SK-N-SH treated with all-trans-retinoic acid at 6 μM for 48 hours (cell line): ENCODE data around the gene ARHGEF12.

Experiments used
- CREB5 ChIP-seq: fragments of 250-450 bp; sonication (Bioruptor Pico); IDR thresholded peaks from 2 replicates; pipeline ENCODE4 v1.5.1; 2020; ENCODE audit warnings: low read depth, mild to moderate bottlenecking, moderate library complexity
- ISL1 ChIP-seq: fragments of 250-450 bp; sonication (Bioruptor Pico); IDR thresholded peaks from 2 replicates; pipeline ENCODE4 v2.1.2; 2022; ENCODE audit warnings: mild to moderate bottlenecking, moderate library complexity
- PATZ1 ChIP-seq: fragments of 250-450 bp; sonication (Bioruptor Pico); IDR thresholded peaks from 2 replicates; pipeline ENCODE4 v1.8.0; 2020; ENCODE audit warnings: mild to moderate bottlenecking, moderate library complexity, borderline replicate concordance
- ZC3H10 ChIP-seq: fragments of 250-450 bp; sonication (Bioruptor Pico); IDR thresholded peaks from 2 replicates; pipeline ENCODE4 v1.5.1; 2021; ENCODE audit warnings: mild to moderate bottlenecking, moderate library complexity

DNA sequence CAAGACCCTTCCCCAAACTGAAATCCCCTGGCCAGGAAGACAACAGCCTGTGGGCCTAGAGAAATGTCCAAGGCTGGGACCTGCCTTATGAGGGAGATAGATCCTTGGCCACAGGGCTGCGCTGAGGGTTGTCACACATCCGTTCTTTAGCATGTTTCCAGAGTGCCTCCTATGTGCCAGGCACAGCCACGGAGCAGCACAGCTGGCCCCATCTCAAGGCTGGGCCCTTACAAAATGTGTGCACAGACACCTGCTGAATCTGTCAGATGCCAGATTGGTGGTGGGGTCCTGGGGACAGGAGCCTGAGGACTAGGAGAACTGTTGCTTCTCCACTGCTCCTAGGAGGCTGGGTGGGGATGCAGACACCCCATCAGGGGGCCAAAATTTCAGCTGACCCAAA lies 186.5 kb downstream of the ARHGEF12 start:
- TF ChIP-seq ZC3H10 (no peak), CREB5 (CRISPR knock-in tag) (no peak), ISL1 (CRISPR knock-in tag) (no peak), PATZ1 (CRISPR knock-in tag) (no peak)
